ENCODE data around the gene TMEM167A. TPM values are rescaled to one million over a fixed set of nuclear protein-coding genes. Genes with fewer than 3 reads are reported as not detected.

The TMEM167A gene
- total RNA-seq, 2 donors from 2014 or later: 30.8 to 44.9 TPM

DNA sequence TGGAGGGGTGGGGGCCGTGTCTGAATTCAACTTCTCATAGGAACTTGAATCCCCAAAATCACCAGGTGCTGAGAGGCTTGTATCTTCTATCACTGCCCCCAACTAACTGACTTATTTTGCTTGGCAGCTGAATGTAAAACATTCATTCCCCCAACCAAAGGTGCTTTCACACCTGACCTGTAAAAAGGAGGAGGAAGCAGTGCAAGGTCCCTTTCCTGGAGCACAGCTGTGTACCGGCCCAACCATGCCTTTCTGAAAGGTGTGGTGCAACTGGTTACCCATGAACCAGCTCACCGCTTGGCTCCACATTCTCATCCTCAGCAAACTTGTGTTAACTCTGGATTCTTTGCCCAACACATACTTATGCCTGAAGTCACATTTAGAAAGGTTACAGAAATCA is 34.7 kb downstream of the TMEM167A start:
- no peak for DNase-seq (ENCODE audit: low spot score)
- Histone ChIP-seq H3K4me1 (replicated peaks) (no peaks in the 10 kb centered on the region), H3K27ac (no peak overlapping the region), H3K4me3 (no peak overlapping the region), H3K27me3 (replicated peaks; ENCODE audit: insufficient read depth) (no peaks in the 10 kb centered on the region), H3K9me3 (no peaks in the 10 kb centered on the region), H3K36me3 (no peaks in the 10 kb centered on the region)
- intact Hi-C loops (cut with DNase I): no loop called here
- TF ChIP-seq POLR2AphosphoS5 (IDR thresholded peaks at IDR 0.05): no peak
- no peak for TF ChIP-seq POLR2A (IDR thresholded peaks at IDR 0.05)
- TF ChIP-seq CTCF (IDR thresholded peaks at IDR 0.05): no peak
- WGBS: 97% methylated on average over 3 of the region's 3 CpGs

GRCh38 chr5:83038924-83039323 is 38.3 kb downstream of the TMEM167A start:
- 76% methylated on average over 3 of the region's 3 CpGs for WGBS
- Histone ChIP-seq H3K9me3 (no peaks in the 10 kb centered on the region), H3K36me3 (no peaks in the 10 kb centered on the region), H3K4me3 (no peak overlapping the region), H3K27me3 (replicated peaks; ENCODE audit: insufficient read depth) (no peaks in the 10 kb centered on the region), H3K4me1 (replicated peaks) (no peaks in the 10 kb centered on the region), H3K27ac (no peak overlapping the region)
- intact Hi-C loops (cut with DNase I): no loop called here
- DNase-seq (ENCODE audit: low spot score): no peak
- TF ChIP-seq POLR2A (IDR thresholded peaks at IDR 0.05) (no peak), CTCF (IDR thresholded peaks at IDR 0.05) (no peak), POLR2AphosphoS5 (IDR thresholded peaks at IDR 0.05) (no peak)

DNA sequence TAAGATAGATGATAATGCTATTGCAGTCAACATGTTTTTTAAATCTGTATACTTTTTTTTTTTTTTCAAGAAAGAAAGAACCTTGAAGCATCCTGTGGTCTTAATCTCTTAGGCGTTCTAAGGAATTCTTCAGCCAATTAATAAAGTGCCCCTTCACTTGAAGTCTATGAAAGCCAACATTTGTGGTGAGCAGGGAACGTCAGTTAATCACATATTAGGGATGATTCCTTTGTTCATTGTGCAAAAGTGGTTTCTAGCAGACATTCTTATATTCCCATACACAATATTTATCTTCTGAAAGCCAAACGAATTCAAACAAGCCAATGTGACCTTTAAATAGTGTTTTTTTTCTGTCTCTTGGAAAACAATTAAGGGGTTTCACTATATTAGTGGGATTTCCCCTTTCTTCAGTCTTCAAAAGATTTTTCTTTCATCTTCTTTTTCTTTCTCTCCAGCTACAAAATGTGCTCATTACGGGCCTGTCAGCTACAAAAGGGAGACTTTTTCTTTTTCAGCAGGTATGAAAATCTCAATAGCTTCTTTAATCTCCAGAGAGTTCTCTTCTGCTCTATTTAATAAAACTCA is 40.1 kb downstream of the TMEM167A start:
- no peak overlapping the region for H3K27ac ChIP-seq
- no peaks in the 10 kb centered on the region for H3K4me1 ChIP-seq (replicated peaks)
- TF ChIP-seq CTCF (IDR thresholded peaks at IDR 0.05) (no peak), POLR2A (IDR thresholded peaks at IDR 0.05) (no peak), POLR2AphosphoS5 (IDR thresholded peaks at IDR 0.05) (no peak)
- H3K36me3 ChIP-seq: no peaks in the 10 kb centered on the region
- no peak overlapping the region for H3K4me3 ChIP-seq
- intact Hi-C loops (cut with DNase I): no loop called here
- H3K27me3 ChIP-seq (replicated peaks; ENCODE audit: insufficient read depth): no peaks in the 10 kb centered on the region
- no peak for DNase-seq (ENCODE audit: low spot score)
- WGBS: 51% methylated on average over 4 of the region's 4 CpGs
- H3K9me3 ChIP-seq: no peaks in the 10 kb centered on the region

- 58% methylated on average over 5 of the region's 5 CpGs for WGBS
- DNase-seq (ENCODE audit: low spot score): no peak
These were observed 41.7 kb downstream of the TMEM167A start for GRCh38 chr5:83035373-83036100.

More at GRCh38 chr5:83035373-83036100, 41.7 kb downstream of the TMEM167A start:
- Histone ChIP-seq H3K4me3 (no peak overlapping the region), H3K27ac (no peak overlapping the region), H3K9me3 (no peaks in the 10 kb centered on the region), H3K36me3 (no peaks in the 10 kb centered on the region), H3K4me1 (replicated peaks) (no peaks in the 10 kb centered on the region), H3K27me3 (replicated peaks; ENCODE audit: insufficient read depth) (no peaks in the 10 kb centered on the region)
- intact Hi-C loops (cut with DNase I): no loop called here
- TF ChIP-seq POLR2A (IDR thresholded peaks at IDR 0.05): no peak
- no peak for TF ChIP-seq CTCF (IDR thresholded peaks at IDR 0.05)
